WTC11 (cell line): ENCODE measurements around the gene NTNG2. TPM values are rescaled to one million over a fixed set of nuclear protein-coding genes. Genes with fewer than 3 reads are reported as not detected.
A peak's percentile ranks its signal among the peaks of the same experiment; 100 is the strongest.

Experiments
- ATAC-seq: fragments of 200-7000 bp; cut with Tn5 transposase; 2 replicates; pipeline ENCODE4 v1.10.0; 2021; ENCODE audit warnings: mild to moderate bottlenecking, moderate library complexity
- CTCF ChIA-PET: fragments of 300-600 bp; sonication (Branson Sonifier 250); formaldehyde crosslinking; loops from one replicate; lab custom pipeline; 2021; ENCODE audit warnings: antibody characterized with exemption; lab: Charles Lee
- POLR2A ChIA-PET: fragments of 350-600 bp; sonication (Branson Sonifier 250); formaldehyde crosslinking; loops from one replicate; lab custom pipeline; 2021; ENCODE audit warnings: antibody characterized with exemption; lab: Charles Lee
- DNase-seq: peaks from one replicate; pipeline ENCODE4 v3.0.0; 2021; ENCODE audit warnings: low spot score
- H3K27ac Mint-ChIP-seq: 2 replicates; pipeline ENCODE4 v1.8.0; 2021; ENCODE audit warnings: mixed read lengths
- H3K27me3 Mint-ChIP-seq: 2 replicates; pipeline ENCODE4 v1.8.0; 2021; ENCODE audit warnings: low read depth, mild to moderate bottlenecking, moderate library complexity, mixed read lengths
- H3K36me3 Mint-ChIP-seq: 2 replicates; pipeline ENCODE4 v1.8.0; 2021; ENCODE audit warnings: mixed read lengths
- H3K4me1 Mint-ChIP-seq: 2 replicates; pipeline ENCODE4 v1.8.0; 2022; ENCODE audit warnings: mixed read lengths
- H3K4me3 Mint-ChIP-seq: 2 replicates; pipeline ENCODE4 v1.8.0; 2021; ENCODE audit warnings: mild to moderate bottlenecking, moderate library complexity, mixed read lengths
- H3K9me3 Mint-ChIP-seq: 2 replicates; pipeline ENCODE4 v1.8.0; 2021; ENCODE audit warnings: mixed read lengths
- ATF1 ChIP-seq: sonication (generic); formaldehyde crosslinking; IDR thresholded peaks from 2 replicates; pipeline ENCODE4 v1.8.1; 2023; ENCODE audit warnings: mild to moderate bottlenecking, moderate library complexity, missing genetic modification reagents
- ELF4 ChIP-seq: sonication (generic); formaldehyde crosslinking; IDR thresholded peaks from 2 replicates; pipeline ENCODE4 v1.8.1; 2022; ENCODE audit warnings: low read depth, mild to moderate bottlenecking, moderate library complexity, missing genetic modification reagents
- GRHL2 ChIP-seq: fragments of 250-450 bp; sonication (Bioruptor Pico); IDR thresholded peaks from 2 replicates; pipeline ENCODE4 v1.8.0; 2022; ENCODE audit warnings: mild to moderate bottlenecking, moderate library complexity; ENCODE audit not compliant: insufficient replicate concordance, severe bottlenecking
- HMGA2 ChIP-seq: fragments of 250-450 bp; sonication (Bioruptor Pico); IDR thresholded peaks from 2 replicates; pipeline ENCODE4 v1.4.0; 2021; ENCODE audit warnings: mild to moderate bottlenecking, moderate library complexity
- NFYB ChIP-seq: sonication (generic); formaldehyde crosslinking; conservative IDR thresholded peaks from 2 replicates; pipeline ENCODE4 v1.8.0; 2022; ENCODE audit warnings: low read depth, missing genetic modification reagents
- NR1H2 ChIP-seq: sonication (generic); formaldehyde crosslinking; IDR thresholded peaks from 2 replicates; pipeline ENCODE4 v1.9.0; 2021; ENCODE audit warnings: mild to moderate bottlenecking, moderate library complexity, missing genetic modification reagents
- NR3C1 ChIP-seq: sonication (generic); formaldehyde crosslinking; conservative IDR thresholded peaks from 2 replicates; pipeline ENCODE4 v1.8.1; 2023; ENCODE audit warnings: low read depth, mild to moderate bottlenecking, missing genetic modification reagents
- OVOL2 ChIP-seq: fragments of 250-450 bp; sonication (Bioruptor Pico); IDR thresholded peaks from 2 replicates; pipeline ENCODE4 v1.9.0; 2021; ENCODE audit warnings: mild to moderate bottlenecking, borderline replicate concordance
- RORB ChIP-seq: fragments of 250-450 bp; sonication (Bioruptor Pico); IDR thresholded peaks from 2 replicates; pipeline ENCODE4 v1.9.0; 2021; ENCODE audit warnings: mild to moderate bottlenecking
- USF1 ChIP-seq: sonication (generic); formaldehyde crosslinking; IDR thresholded peaks from 2 replicates; pipeline ENCODE4 v1.8.0; 2022; ENCODE audit warnings: mild to moderate bottlenecking, missing genetic modification reagents
- ZBTB43 ChIP-seq: sonication (generic); formaldehyde crosslinking; IDR thresholded peaks from 2 replicates; pipeline ENCODE4 v1.8.1; 2023; ENCODE audit warnings: mild to moderate bottlenecking, missing genetic modification reagents
- ZNF138 ChIP-seq: sonication (generic); formaldehyde crosslinking; conservative IDR thresholded peaks from 2 replicates; pipeline ENCODE4 v1.8.1; 2022; ENCODE audit warnings: mild to moderate bottlenecking, moderate library complexity, missing genetic modification reagents
- ZNF232 ChIP-seq: sonication (generic); formaldehyde crosslinking; IDR thresholded peaks from 2 replicates; pipeline ENCODE4 v1.8.0; 2022; ENCODE audit warnings: mild to moderate bottlenecking, missing genetic modification reagents
- ZNF423 ChIP-seq: fragments of 250-450 bp; sonication (Bioruptor Pico); IDR thresholded peaks from 2 replicates; pipeline ENCODE4 v2.1.2; 2022; ENCODE audit warnings: mild to moderate bottlenecking, moderate library complexity
- total RNA-seq: library from RNA; stranded (reverse); gene quantifications from 3 replicates; pipeline ENCODE4 v1.2.3, GENCODE V29; 2021
- TF ChIP-seq, protein P1 (sequence below): sonication (generic); formaldehyde crosslinking; IDR thresholded peaks from 2 replicates; pipeline ENCODE4 v1.8.1; 2023; ENCODE audit warnings: mild to moderate bottlenecking, missing genetic modification reagents, moderate library complexity
- TF ChIP-seq, protein P2 (sequence below): sonication (generic); formaldehyde crosslinking; IDR thresholded peaks from 2 replicates; pipeline ENCODE4 v1.8.1; 2022; ENCODE audit warnings: low read depth, mild to moderate bottlenecking, moderate library complexity, missing genetic modification reagents, borderline replicate concordance
- TF ChIP-seq, protein P3 (sequence below): fragments of 250-450 bp; sonication (Bioruptor Pico); IDR thresholded peaks from 2 replicates; pipeline ENCODE4 v1.8.0; 2021; ENCODE audit warnings: mild to moderate bottlenecking
- TF ChIP-seq, protein P4 (sequence below): sonication (generic); formaldehyde crosslinking; IDR thresholded peaks from 2 replicates; pipeline ENCODE4 v1.8.1; 2022; ENCODE audit warnings: mild to moderate bottlenecking, moderate library complexity, missing genetic modification reagents

NTNG2 gene
- total RNA-seq, 1 experiment from 2014 or later, result 3.1 TPM

DNA sequence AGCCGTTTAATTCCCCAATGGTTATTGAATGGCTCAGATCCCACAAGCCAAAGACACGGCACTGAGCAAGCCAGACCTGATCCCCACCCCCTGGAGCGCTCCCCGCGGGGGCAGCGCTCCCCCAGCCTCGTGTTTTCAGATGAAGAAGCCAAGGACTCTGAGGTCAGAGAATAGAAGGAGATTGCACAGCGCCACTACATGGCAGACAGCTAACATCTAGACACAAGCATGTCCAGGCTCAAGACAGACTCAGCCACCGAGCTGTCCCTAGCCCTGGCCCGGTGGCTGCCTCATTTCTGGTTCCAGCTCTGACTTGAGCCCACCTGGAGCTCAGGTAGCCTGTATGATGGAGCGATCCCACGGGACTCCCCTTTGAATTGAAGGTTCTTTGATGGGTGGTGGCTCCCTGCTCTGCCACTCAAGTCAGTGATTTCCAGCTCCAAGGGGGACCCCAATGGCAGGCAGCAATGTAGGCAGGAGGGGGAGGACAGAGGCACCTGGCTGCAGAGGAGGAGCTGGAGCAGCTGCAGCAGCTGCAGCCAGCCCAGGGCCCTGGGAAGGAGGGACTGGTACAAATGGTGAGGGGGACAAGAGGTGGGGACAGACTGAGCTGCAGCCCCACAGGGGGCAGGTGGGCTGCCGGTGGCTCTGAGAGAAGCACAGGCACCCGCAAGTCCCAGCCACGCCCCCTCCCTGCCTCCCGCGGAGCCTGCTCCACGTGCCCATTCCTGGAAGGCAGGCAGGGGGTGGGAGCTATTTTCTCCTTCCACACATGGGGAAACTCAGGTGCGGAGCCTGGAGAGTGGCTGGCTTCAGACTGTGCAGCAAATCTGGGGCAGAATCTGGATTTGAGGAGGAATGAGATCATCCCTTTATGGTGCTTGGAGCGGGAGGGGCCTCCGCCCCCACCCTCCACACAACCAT lies 40.2 kb downstream of the NTNG2 start:
- POLR2A ChIA-PET, result no interaction called here
- Mint-ChIP-seq H3K27me3 (no peaks in the 10 kb centered on the region; the same call in 1 of the 2 replicates), H3K4me3 (no peak overlapping the region), H3K9me3 (peaks cover 21% of the 10 kb centered on the region), H3K36me3 (peaks cover 8% of the 10 kb centered on the region), H3K27ac (no peak overlapping the region), H3K4me1 (peaks cover 4% of the 10 kb centered on the region; the same call in 1 of the 2 replicates)
- ATAC-seq, result peak; percentile 28
- no peak for DNase-seq
- TF ChIP-seq ATF1 (CRISPR knock-in tag) (no peak), NR3C1 (CRISPR knock-in tag) (no peak), GRHL2 (CRISPR knock-in tag) (no peak), USF1 (0 out of 2 replicates have a peak, but pooled peaks have one; percentile 46), HMGA2 (CRISPR knock-in tag) (no peak), ZNF423 (peak; percentile 11; the same call in 1 of the 2 replicates)
- TF ChIP-seq, protein P1, sequence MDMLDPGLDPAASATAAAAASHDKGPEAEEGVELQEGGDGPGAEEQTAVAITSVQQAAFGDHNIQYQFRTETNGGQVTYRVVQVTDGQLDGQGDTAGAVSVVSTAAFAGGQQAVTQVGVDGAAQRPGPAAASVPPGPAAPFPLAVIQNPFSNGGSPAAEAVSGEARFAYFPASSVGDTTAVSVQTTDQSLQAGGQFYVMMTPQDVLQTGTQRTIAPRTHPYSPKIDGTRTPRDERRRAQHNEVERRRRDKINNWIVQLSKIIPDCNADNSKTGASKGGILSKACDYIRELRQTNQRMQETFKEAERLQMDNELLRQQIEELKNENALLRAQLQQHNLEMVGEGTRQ (CRISPR knock-in tag), result peak; percentile 45
- CTCF ChIA-PET, result interaction anchor here (0.8 to 2.0 kb wide), 10 partner anchors 19 to 248 kb away, joined by 3 to 20 read pairs (median 5); no protein-coding TSS in a partner anchor

GRCh38 chr9:132204883-132205282 lies 43.0 kb downstream of the NTNG2 start:
- ChIA-PET CTCF (no interaction called here), POLR2A (no interaction called here)
- ATAC-seq, result no peak
- H3K9me3 Mint-ChIP-seq, result peaks cover 9% of the 10 kb centered on the region
- no peaks in the 10 kb centered on the region for H3K27me3 Mint-ChIP-seq
- H3K4me1 Mint-ChIP-seq, result peaks cover 13% of the 10 kb centered on the region
- TF ChIP-seq RORB (CRISPR knock-in tag) (no peak), HMGA2 (CRISPR knock-in tag) (no peak), OVOL2 (CRISPR knock-in tag) (no peak), NR3C1 (CRISPR knock-in tag) (no peak), NR1H2 (CRISPR knock-in tag) (no peak), ZNF232 (CRISPR knock-in tag) (no peak), ZBTB43 (CRISPR knock-in tag) (no peak)
- TF ChIP-seq, protein P2, sequence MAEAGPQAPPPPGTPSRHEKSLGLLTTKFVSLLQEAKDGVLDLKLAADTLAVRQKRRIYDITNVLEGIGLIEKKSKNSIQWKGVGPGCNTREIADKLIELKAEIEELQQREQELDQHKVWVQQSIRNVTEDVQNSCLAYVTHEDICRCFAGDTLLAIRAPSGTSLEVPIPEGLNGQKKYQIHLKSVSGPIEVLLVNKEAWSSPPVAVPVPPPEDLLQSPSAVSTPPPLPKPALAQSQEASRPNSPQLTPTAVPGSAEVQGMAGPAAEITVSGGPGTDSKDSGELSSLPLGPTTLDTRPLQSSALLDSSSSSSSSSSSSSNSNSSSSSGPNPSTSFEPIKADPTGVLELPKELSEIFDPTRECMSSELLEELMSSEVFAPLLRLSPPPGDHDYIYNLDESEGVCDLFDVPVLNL (CRISPR knock-in tag), result no peak
- H3K36me3 Mint-ChIP-seq, result no peaks in the 10 kb centered on the region
- no peak overlapping the region for H3K4me3 Mint-ChIP-seq
- DNase-seq, result no peak
- H3K27ac Mint-ChIP-seq, result no peak overlapping the region

DNA sequence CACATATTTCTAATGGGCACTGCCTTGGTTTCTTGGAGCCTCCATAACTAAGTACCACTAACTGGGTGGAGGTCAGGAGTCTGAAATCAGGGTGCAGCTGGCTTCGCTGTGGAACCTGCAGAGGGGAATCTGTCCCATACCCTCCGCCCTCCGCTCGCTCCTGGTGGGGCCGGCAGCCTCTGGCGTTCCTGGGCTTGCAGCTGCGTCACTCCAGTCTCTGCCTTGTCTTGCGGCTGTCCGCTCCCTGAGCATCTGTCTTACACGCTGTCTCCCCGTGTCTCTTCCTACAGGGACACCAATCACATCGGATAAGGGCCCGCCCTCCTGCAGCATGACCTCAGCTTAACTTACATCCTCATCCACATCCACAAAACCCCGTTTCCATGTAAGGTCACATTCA lies 45.4 kb downstream of the NTNG2 start:
- Mint-ChIP-seq H3K4me1 (peaks cover 13% of the 10 kb centered on the region), H3K4me3 (no peak overlapping the region), H3K9me3 (peaks cover 8% of the 10 kb centered on the region), H3K27me3 (no peaks in the 10 kb centered on the region), H3K36me3 (no peaks in the 10 kb centered on the region), H3K27ac (0 out of 2 replicates have a peak overlapping the region, but pooled peaks have one; percentile 8)
- no peak for ATAC-seq
- TF ChIP-seq, protein P3, sequence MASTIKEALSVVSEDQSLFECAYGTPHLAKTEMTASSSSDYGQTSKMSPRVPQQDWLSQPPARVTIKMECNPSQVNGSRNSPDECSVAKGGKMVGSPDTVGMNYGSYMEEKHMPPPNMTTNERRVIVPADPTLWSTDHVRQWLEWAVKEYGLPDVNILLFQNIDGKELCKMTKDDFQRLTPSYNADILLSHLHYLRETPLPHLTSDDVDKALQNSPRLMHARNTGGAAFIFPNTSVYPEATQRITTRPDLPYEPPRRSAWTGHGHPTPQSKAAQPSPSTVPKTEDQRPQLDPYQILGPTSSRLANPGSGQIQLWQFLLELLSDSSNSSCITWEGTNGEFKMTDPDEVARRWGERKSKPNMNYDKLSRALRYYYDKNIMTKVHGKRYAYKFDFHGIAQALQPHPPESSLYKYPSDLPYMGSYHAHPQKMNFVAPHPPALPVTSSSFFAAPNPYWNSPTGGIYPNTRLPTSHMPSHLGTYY (CRISPR knock-in tag), result no peak
- no peak for TF ChIP-seq ELF4 (CRISPR knock-in tag)
- TF ChIP-seq ZNF138, result no peak
- TF ChIP-seq, protein P4, sequence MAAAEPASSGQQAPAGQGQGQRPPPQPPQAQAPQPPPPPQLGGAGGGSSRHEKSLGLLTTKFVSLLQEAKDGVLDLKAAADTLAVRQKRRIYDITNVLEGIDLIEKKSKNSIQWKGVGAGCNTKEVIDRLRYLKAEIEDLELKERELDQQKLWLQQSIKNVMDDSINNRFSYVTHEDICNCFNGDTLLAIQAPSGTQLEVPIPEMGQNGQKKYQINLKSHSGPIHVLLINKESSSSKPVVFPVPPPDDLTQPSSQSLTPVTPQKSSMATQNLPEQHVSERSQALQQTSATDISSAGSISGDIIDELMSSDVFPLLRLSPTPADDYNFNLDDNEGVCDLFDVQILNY (CRISPR knock-in tag), result no peak
- no peak for TF ChIP-seq NFYB
- TF ChIP-seq, protein P2 (CRISPR knock-in tag), result no peak
- CTCF ChIA-PET, result interaction anchor here (0.8 to 1.8 kb wide), 2 partner anchors 29 to 37 kb away, joined by 3 to 7 read pairs; no protein-coding TSS in a partner anchor
- POLR2A ChIA-PET, result no interaction called here
- no peak for DNase-seq
